Measurements from ENCODE around the gene GABRR3.
A peak's percentile ranks its signal among the peaks of the same experiment; 100 is the strongest.

GABRR3 gene

DNA sequence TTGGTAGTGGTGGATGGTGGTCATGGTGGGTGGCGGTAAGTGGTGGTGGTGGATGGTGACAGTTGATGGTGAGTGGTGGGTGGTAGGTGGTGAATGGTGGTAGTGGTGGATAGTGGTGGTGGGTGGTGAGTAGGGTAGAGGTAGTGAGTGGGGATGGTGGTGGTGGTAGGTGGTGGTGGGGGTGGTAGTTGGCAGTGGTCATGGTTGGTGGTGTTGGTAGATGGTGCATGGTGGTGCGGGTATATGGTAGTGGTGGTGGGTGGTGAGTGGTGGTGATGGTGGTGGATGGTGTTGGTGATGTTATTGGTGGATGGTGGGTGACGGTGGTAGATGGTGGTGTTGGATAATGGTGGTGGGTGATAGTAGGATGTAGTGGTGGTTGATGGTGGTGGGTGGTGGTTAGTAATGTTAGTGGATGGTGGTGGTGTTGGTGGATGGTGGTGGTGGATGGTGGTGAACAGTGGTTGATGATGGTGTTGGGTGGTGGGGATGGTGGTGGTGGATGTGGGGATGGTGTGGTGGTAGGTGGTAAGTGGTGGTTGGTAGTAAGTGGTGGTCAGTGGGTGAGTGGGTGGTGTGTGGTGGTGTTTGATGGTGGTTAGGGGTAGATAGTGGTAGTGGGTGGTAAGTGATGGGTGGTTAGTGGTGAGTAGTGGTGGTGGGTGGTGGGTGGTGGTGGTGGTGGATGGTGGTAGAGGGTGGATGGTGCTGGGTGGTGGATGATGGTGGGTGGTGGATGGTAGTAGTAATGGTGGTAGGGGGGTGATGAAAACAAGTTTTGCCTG is 46.1 kb downstream of the GABRR3 start:
- DNase-seq, result no peak

- DNase-seq, result no peak
Observed at GRCh38 chr3:97987306-97987705, 47.8 kb downstream of the GABRR3 start.

DNA sequence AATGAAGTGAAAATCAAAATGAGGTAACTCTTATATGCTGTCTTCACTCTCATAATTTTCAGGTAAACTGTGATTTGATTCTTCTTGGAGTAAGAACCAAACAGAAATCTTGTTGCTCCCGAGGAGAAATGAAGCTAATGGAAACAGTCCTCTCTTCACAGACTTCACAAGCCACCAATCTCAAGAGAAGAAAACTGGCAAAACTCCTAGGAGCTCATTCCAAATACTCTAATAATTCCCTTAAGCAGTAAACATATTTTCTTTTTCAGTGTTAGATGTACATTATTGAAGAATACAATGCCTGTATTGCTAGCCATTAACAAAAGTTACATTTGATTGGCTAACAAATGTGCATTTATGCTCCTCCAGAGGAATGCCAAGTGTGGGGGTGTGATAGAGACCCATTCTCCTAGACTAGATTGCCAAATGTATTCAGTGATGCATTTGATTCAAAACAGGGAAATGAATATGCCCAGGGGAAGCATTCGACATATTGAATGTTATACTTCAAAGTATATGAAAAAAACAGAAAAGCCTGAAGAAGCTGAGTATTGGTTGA is 51.1 kb downstream of the GABRR3 start:
- DNase-seq, result no peak

DNA sequence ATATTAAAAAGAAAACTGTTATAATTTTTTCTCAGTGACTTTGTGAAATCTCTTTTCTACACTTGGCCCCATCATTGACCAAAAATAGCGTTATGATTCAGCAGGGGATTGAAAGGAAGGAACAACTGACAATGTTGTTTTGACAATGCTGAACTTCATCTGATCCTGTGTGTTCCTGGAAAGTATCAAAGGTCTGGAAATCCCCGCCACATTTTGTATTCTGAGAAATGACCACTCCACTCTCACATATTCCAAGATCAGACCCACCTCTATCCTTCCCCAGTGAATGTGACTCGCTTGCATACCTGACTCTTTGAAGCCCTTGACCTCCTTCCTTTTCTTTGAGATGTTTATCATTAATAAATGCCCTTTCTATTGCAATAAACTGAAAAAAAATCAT is 53.2 kb downstream of the GABRR3 start:
- DNase-seq, result no peak

DNA sequence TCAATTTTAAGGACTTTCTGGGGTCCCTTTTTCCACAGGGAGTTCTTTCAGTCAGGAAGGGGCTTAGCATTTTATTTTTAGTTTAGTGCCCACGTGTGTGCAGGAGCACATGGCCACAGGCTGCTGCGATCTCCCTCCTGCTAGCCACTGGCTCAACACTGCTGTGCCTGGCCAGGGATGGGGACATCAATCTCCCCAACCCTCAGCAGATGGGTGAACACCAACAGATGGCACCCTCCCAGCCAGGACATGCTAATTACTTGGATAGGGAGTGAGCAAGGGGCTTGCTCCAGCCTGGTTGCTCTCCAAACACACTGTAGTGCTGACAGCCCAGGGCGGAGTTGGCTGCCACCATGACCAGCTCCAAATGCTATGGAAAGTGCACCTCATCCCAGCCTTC is 55.5 kb downstream of the GABRR3 start:
- no peak for DNase-seq

GRCh38 chr3:97975466-97975865 is 59.6 kb downstream of the GABRR3 start:
- DNase-seq, result peak in 1 of 2 experiments; percentile 22

DNA sequence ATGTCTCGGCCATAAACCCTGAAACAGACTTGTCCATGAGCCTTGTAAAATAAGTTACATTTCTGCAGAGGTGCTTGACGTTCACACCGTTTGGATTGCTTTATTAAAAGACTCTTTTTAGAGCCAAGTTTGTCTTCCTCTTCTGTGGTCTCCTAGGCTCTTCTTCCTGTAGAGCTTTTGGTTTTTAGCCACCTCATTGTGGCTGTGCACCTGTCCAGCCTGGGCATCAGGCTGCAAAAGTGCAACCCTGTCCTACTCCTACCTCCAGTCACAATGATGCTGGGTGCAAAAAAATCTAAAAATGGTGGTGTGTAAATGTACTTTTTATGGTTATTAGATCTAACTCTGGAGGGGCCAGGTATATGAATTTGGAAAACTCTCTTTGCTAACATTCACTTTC is 60.1 kb downstream of the GABRR3 start:
- DNase-seq, result no peak

- no peak for DNase-seq
Observed at GRCh38 chr3:97972976-97973375, 62.1 kb downstream of the GABRR3 start.

DNA sequence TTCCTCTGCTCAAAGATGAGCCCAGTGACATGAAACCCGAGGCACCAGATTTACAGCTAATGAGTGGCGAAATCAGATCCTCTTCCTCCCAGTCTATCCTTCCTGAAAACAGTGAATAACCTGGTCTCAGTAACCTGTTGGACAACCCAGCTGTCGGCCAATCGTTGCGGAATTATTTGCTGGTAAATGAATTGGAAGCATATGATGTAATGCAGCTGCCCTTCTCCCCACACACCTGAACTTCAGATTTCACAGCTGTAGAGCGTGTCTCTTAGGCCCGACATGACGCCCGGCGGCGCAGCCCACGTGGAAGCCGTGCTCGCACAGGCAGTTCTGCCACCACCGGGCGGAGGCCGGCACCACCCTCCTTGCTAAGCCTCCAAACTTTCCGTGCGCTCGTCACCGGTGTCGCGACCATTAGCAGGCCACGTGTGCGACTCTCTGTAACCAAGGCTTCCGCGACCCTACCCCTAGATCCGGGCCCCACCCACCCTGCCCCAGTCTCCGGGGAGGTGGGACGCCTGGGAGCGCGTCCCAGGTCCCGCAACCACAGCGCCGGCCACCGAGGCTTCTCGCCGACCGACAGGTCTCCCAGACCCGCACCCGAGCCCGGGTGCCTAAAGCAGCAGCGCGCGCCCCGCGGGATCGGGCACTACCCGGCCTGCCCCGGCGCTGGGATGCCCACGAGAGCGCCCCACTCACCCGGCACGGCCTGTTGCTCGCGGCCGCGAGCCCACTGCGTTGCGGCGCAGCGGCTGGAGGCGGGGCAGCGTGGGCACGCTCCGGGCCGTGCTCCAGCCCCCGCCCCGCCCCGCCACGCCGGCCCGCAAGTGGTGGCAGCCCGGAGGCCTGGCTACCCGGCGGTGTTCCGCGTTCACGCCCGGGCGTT is 63.2 kb downstream of the GABRR3 start, which contains the start of gene RIOX2:
TSS of gene RIOX2 (minus strand) at position 753 of the 889 bp plus-strand sequence. CDS start 4,838 bp downstream, outside the sequence.
- DNase-seq, result peak; percentile 57 to 64

- no peak for DNase-seq
Observed at GRCh38 chr3:97970956-97971620, 64.0 kb downstream of the GABRR3 start.

DNA sequence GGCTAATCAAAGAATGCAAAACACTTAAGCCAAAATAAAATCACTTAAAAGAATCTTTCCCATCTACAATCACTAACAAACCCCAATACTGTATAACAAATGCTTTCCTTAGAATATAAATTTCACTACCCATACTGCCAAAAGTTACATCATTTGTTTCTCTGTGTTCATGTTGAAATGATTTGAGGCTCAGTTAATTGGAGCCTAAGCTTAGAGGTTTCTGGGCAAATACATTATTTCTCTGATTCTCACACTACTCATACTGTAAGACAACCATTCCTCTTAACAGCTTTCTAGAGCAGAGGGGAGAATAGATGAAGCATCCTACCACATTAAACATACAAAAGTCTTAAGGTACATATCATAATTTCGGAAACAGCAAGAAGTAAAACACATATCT is 65.0 kb downstream of the GABRR3 start:
- DNase-seq, result no peak

GRCh38 chr3:97969541-97969940 is 65.6 kb downstream of the GABRR3 start:
- no peak for DNase-seq

DNA sequence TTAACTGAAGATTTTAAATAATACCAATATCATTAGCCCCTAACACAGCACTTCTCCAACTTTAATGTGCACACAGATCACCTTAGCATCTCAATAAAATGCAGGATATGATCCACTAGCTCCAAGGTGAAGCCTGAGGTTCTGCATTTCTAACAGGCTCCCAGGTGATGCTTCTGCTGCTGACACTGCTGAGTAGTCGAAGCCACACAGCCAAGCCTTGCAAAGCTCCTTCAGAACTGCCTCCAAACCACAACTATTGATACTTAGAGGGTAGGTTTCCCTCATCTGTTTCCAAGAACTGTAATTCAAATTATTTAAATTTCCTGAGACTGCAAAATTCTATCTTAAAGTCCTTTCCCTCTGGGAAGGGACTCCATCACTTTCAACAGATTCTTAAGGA is 66.7 kb downstream of the GABRR3 start:
- DNase-seq, result no peak

DNA sequence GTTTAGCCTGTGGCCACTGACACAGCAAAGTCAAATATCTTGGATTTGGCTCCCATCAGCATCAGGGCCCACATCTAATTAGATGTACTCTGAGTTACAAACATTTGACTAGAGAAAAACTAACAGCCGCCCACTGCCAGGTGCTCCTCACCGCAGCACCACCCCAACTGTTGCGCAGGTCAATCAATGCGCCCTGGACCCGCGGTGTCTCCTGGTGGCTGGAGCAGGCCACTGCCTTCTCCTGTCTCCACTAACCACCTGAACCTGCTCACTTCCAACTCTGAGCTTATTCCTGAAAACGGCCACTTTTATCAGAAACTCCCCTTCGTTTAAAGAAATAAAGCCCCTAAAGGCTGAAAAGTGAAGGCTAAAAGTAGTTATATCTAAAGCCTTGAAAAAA is 67.1 kb downstream of the GABRR3 start:
- DNase-seq, result no peak

DNA sequence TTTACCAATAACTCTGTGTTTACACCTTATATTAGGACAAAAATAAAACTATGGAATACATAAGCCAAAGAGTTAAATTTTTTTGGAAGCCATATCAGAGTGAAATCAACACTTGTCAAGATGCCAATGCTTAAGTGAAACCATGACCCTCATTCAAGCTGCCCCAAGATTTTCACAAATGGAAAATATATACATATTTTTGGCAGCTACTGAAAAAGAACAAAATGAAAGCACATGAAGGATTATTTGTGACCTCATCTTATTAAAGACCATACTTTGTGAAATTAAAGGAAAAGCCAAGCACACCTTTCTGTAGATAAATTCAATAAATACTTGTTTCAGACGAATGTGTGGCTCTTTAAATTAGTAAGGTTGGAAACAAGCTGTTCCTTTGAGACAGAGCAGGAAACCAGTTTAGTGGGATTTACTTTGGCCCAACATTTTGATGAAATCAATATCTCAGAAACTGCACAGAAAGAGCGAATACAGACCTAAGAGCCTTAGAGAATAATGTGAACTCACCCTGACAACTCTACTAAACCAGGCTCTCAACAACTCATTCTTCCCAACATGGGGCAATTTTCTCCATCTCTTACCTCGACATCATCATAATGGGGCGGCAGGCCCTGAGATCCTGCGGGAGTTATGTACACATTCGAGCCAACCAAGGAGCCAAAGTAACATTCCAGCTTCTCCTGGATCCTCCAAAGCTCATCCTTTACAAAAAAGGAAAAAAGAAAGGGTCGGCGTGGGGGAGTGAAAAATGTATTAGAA is 73.9 kb downstream of the GABRR3 start:
- no peak for DNase-seq

- no peak for DNase-seq
Observed at GRCh38 chr3:97960551-97960950, 74.6 kb downstream of the GABRR3 start.

GRCh38 chr3:97959872-97960271 is 75.2 kb downstream of the GABRR3 start:
- no peak for DNase-seq

GRCh38 chr3:97958796-97959195 is 76.3 kb downstream of the GABRR3 start:
- DNase-seq, result no peak

GRCh38 chr3:97958396-97958795 is 76.7 kb downstream of the GABRR3 start:
- DNase-seq, result no peak

DNA sequence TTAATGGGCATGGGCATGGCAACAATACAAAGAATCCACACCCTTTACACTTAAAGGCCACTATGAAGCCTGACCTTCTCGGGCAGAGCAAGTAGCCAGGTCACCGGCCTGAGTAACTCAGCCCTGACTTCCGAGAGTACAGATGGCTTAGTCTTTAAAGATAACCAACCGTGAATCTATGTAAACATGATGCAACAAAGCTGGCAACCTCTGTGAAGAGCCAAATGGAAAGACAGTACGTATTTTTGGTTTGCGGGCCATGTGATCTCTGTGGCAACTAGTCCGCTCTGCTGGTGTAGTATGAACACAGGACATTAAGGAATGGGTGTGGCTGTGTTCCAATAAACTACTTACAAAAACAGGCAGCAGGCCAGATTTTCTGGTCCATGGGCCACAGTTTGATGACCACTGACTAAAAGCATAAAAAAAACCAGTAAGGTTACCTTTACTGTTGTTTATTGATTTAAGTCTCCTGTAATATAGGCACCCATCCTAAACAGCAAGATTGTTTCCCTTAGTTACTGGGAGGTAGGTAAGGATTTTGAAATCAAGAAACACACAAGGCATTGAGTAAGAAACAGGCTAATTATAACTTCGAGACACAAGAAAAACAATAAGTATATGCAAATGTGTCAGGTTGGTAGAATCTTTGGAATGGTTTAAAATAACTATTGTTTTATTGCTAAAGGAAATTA is 77.4 kb downstream of the GABRR3 start:
- DNase-seq, result no peak

DNA sequence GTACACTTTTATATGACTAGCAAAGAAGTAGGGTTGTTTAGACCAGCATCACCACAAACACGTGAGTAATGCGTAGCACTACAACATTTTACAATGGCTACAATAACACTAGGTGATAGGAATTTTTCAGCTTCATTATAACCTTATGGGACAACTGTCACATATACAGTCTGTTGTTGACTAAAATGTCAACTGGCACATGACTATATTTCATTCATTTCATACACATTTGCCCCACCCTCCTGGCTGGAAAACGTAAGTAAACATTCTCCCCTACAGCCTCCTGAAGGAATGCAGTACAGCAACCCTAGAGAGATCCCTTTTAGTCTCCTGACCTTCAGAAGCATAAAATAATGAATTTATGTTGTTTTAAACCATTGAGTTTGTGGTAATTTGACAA is 79.1 kb downstream of the GABRR3 start:
- DNase-seq, result no peak
